Pancreas (tissue), 10 donors: ENCODE results near the gene NOS1AP. TPM values are rescaled to one million over a fixed set of nuclear protein-coding genes. Genes with fewer than 3 reads are reported as not detected.

Source experiments
- ATAC-seq, 4 donors: fragments of 200-7000 bp; cut with Tn5 transposase; one replicate each; pipeline versions ENCODE4 v1.8.0 to v1.9.1; 2020; ENCODE audit warnings: mild to moderate bottlenecking in 4 of 4, moderate library complexity in 4 of 4
- DNase-seq, 6 donors: peaks; one replicate each; pipeline ENCODE4 v3.0.0-alpha.2; 2020
- FAIRE-seq: peaks from 2 replicates; lab custom pipeline; 2012; peaks lifted over from hg19 to GRCh38; lab: Jason Lieb, UNC
- H3K27ac ChIP-seq, 4 donors: fragments of 200-600 bp; sonication (generic); 1 replicate in 3 of 4; 2 replicates in 1 of 4; pipeline versions ENCODE4 v1.5.0 to v1.8.0; 2020
- H3K27me3 ChIP-seq, 4 donors: fragments of 200-600 bp; one replicate each; pipeline ENCODE4 v1.8.0; 2021
- H3K36me3 ChIP-seq, 3 donors: fragments of 200-600 bp; sonication (generic) in 1 of 3; one replicate each; pipeline versions ENCODE4 v1.5.0 to v1.8.0; 2020 to 2021
- H3K4me1 ChIP-seq, 3 donors: fragments of 200-600 bp; one replicate each; pipeline ENCODE4 v1.8.0; 2021
- H3K4me3 ChIP-seq, 4 donors: fragments of 200-600 bp; sonication (generic) in 2 of 4; one replicate each; pipeline versions ENCODE4 v1.5.0 to v1.8.0; 2020 to 2021
- H3K9me3 ChIP-seq, 4 donors: fragments of 200-600 bp; one replicate each; pipeline ENCODE4 v1.8.0; 2021
- WGBS, 2 donors: extraction: QIAGEN DNeasy Blood & Tissue Kit; methylation state at CpG; one replicate each; pipeline ENCODE4 v1.1.7; 2013; 5-methylcytosine and 5-hydroxymethylcytosine counted together
- intact Hi-C, 3 donors: fragments of 100-400 bp; cut with DNase I; formaldehyde crosslinking; loops; one replicate each; pipeline versions ENCODE4 v1.11.1 to v1.14.2; 2022
- polyA plus RNA-seq, 2 donors: library from polyadenylated mRNA; stranded (reverse); fragments of 200-250 nt; gene quantifications; one replicate each; pipeline ENCODE4 v1.2.3, GENCODE V29; 2013
- total RNA-seq, 6 donors: library from RNA; stranded (reverse); fragmentation: NEBNext Ultra II Directional in 4 of 6; extraction: Animal tissue kit (Norgen Biotek cat#: 25700) in 4 of 6; gene quantifications; one replicate each; pipeline versions ENCODE4 v1.2.1 to v1.2.4, GENCODE V29; 2021 to 2023
- TF ChIP-seq, protein P1 (sequence below), 4 donors: fragments of 200-600 bp; sonication (generic) in 3 of 4; IDR thresholded peaks; one replicate each; pipeline versions ENCODE4 v1.5.0 to v1.8.0; 2021; ENCODE audit warnings: antibody characterized with exemption in 4 of 4
- donor health status: healthy with polysubstance abuse.
- donor health status: DM: no; HTN: no; CAD: no; lungs with moderate emphysema.
- donor health status: DM: no; HTN: no; CAD: no.
- donor health status: control.
- donor health status: control.
- donor health status: Bipolar disorder and iron deficiency.
- donor health status: DM: yes; HTN: yes; CAD: no.
- donor health status: DM: no; HTN: no; CAD: no.
- donor health status: DM: no; HTN: no; CAD: no.
- donor health status: DM: yes; HTN: yes; CAD: no.

The NOS1AP gene
- total and polyA plus RNA-seq, 8 donors, result 0.40 to 2.8 (median 1.7) TPM

DNA sequence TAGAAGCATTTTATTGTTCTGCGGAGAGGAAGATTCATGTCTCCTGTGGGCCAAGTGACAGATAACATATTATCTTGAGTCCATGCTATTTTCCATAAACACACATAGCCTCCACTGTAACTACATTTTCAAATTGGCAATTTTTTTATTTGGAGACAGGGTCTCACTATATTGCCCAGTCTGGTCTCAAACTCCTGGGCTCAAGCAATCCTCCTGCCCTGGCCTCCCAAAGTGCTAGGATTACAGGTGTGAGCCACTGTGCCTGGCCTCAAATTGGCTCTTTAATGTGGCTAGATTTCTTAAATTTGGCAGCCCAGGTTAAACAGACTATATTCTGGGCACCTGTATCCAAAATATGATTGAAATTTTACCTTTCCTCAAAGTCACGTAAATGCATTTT, 13.8 kb downstream of the NOS1AP start:
- ATAC-seq (no peak), DNase-seq (no peak), FAIRE-seq (no peak)
- H3K4me3 ChIP-seq, result no peak overlapping the region
- H3K36me3 ChIP-seq, result no peaks in the 10 kb centered on the region
- H3K9me3 ChIP-seq, result no peaks in the 10 kb centered on the region
- no peaks in the 10 kb centered on the region for H3K4me1 ChIP-seq
- WGBS, 2 donors, result 96 to 98% methylated on average over 2 of the region's 2 CpGs
- intact Hi-C loops, result no loop called here
- no peak overlapping the region for H3K27ac ChIP-seq
- no peaks in the 10 kb centered on the region for H3K27me3 ChIP-seq
- TF ChIP-seq, protein P1, sequence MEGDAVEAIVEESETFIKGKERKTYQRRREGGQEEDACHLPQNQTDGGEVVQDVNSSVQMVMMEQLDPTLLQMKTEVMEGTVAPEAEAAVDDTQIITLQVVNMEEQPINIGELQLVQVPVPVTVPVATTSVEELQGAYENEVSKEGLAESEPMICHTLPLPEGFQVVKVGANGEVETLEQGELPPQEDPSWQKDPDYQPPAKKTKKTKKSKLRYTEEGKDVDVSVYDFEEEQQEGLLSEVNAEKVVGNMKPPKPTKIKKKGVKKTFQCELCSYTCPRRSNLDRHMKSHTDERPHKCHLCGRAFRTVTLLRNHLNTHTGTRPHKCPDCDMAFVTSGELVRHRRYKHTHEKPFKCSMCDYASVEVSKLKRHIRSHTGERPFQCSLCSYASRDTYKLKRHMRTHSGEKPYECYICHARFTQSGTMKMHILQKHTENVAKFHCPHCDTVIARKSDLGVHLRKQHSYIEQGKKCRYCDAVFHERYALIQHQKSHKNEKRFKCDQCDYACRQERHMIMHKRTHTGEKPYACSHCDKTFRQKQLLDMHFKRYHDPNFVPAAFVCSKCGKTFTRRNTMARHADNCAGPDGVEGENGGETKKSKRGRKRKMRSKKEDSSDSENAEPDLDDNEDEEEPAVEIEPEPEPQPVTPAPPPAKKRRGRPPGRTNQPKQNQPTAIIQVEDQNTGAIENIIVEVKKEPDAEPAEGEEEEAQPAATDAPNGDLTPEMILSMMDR (IDR thresholded peaks at IDR 0.05), result no peak

- H3K9me3 ChIP-seq, result no peaks in the 10 kb centered on the region
- intact Hi-C loops, result no loop called here
- H3K27ac ChIP-seq, result no peak overlapping the region
- no peaks in the 10 kb centered on the region for H3K4me1 ChIP-seq
- FAIRE-seq, result no peak
- no peaks in the 10 kb centered on the region for H3K27me3 ChIP-seq
- DNase-seq, result no peak
- TF ChIP-seq, protein P1 (IDR thresholded peaks at IDR 0.05), result no peak
- no peak for ATAC-seq
- H3K36me3 ChIP-seq, result no peaks in the 10 kb centered on the region
- no peak overlapping the region for H3K4me3 ChIP-seq
- WGBS, 2 donors, result 90 to 92% methylated on average over 3 of the region's 3 CpGs
These were observed 16.5 kb downstream of the NOS1AP start for GRCh38 chr1:162085991-162086390.

DNA sequence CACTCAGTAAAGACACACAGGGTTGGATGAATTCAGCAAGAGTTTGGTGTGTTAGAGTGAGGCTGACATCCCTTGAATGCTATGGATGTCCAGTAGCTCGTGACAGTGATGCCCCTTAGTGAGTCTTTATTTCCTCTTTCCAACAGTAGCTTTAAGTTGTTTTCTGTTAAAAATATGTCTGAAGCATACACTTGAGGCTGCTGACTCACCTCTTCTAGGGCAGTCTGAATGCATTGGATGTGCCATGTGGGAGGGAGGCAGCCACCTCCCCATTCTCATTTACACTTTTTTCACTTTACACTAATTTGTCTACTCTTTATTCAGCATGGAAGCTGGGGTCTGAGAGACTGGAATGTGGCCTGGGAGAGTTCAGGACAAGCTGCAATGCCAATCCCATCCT, 17.6 kb downstream of the NOS1AP start:
- no peak for DNase-seq
- H3K27ac ChIP-seq, result no peak overlapping the region
- H3K4me3 ChIP-seq, result no peak overlapping the region
- H3K9me3 ChIP-seq, result no peaks in the 10 kb centered on the region
- FAIRE-seq, result no peak
- no peaks in the 10 kb centered on the region for H3K27me3 ChIP-seq
- H3K4me1 ChIP-seq, result no peaks in the 10 kb centered on the region
- intact Hi-C loops, result no loop called here
- TF ChIP-seq, protein P1 (IDR thresholded peaks at IDR 0.05), result no peak
- WGBS, 2 donors, result 86 to 93% methylated on average over 1 of the region's 1 CpG
- ATAC-seq, result no peak
- H3K36me3 ChIP-seq, result no peaks in the 10 kb centered on the region

- Histone ChIP-seq H3K9me3 (no peaks in the 10 kb centered on the region), H3K27me3 (no peaks in the 10 kb centered on the region), H3K36me3 (no peaks in the 10 kb centered on the region), H3K4me1 (no peaks in the 10 kb centered on the region), H3K27ac (no peak overlapping the region), H3K4me3 (no peak overlapping the region)
- 96 to 100% methylated on average over 1 of the region's 1 CpG for WGBS, 2 donors
- TF ChIP-seq, protein P1 (IDR thresholded peaks at IDR 0.05), result no peak
- no peak for FAIRE-seq
- no peak for ATAC-seq
- no peak for DNase-seq
- intact Hi-C loops, result no loop called here
These were observed 18.1 kb downstream of the NOS1AP start for GRCh38 chr1:162087574-162087973.

DNA sequence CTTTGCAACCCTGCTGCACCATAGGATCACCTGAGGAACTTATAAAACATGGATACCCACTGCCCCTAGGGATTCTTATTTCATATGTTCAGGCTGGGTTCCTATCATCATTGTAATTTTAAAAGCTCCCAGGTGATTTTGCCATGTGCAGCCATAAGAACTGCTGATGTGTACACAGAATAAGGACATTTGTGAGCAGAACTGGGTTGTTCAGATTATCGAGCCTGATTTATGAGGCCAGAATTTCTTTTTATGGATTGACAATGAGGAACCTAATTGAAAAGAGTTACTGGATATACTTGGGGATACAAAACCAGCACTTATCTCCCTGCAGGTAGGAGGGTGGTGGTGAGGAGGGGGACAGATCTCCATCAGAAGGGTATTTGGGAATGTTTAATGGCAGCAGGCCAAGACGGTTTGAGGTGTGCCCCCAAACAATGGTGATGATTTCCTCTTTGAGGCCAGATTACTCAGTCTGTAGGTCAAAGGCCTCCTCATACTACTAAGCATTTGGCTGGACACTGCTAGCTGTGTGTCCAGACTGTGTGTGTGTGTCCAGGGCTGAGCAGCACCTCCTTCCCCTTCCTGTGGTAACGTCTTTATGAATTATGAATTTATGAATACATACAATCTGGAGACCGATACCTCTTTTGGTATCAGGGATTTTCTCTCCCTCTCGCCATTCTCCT, 18.9 kb downstream of the NOS1AP start:
- intact Hi-C loops, result no loop called here
- 75 to 88% methylated on average over 5 of the region's 5 CpGs for WGBS, 2 donors
- no peaks in the 10 kb centered on the region for H3K9me3 ChIP-seq
- H3K27me3 ChIP-seq, result no peaks in the 10 kb centered on the region
- no peak for DNase-seq
- H3K36me3 ChIP-seq, result no peaks in the 10 kb centered on the region
- H3K4me3 ChIP-seq, result no peak overlapping the region
- no peak for ATAC-seq
- TF ChIP-seq, protein P1 (IDR thresholded peaks at IDR 0.05), result no peak
- no peak overlapping the region for H3K27ac ChIP-seq
- FAIRE-seq, result no peak
- no peaks in the 10 kb centered on the region for H3K4me1 ChIP-seq
